ENCODE measurements around the gene SLC15A5.

The SLC15A5 gene

DNA sequence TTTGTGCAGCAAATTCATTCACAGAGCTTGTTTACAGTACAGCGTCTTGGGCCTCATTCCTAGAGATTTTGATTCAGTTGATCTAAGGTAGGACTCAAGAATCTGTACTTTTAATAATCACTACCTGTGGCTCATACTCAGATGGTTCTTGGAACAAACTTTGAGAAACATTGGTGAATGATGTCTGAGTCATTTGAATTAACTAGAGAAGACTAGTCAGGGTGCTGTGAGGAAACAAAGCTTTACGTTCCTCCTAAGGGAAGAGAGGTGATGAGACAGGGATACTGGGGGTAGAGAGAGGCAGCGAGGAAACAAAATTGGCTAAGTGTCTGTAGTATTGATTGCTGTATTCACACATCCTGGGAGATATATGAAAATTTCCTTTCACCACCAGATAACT lies 109.4 kb downstream of the SLC15A5 start:
- DNase-seq: no peak

DNA sequence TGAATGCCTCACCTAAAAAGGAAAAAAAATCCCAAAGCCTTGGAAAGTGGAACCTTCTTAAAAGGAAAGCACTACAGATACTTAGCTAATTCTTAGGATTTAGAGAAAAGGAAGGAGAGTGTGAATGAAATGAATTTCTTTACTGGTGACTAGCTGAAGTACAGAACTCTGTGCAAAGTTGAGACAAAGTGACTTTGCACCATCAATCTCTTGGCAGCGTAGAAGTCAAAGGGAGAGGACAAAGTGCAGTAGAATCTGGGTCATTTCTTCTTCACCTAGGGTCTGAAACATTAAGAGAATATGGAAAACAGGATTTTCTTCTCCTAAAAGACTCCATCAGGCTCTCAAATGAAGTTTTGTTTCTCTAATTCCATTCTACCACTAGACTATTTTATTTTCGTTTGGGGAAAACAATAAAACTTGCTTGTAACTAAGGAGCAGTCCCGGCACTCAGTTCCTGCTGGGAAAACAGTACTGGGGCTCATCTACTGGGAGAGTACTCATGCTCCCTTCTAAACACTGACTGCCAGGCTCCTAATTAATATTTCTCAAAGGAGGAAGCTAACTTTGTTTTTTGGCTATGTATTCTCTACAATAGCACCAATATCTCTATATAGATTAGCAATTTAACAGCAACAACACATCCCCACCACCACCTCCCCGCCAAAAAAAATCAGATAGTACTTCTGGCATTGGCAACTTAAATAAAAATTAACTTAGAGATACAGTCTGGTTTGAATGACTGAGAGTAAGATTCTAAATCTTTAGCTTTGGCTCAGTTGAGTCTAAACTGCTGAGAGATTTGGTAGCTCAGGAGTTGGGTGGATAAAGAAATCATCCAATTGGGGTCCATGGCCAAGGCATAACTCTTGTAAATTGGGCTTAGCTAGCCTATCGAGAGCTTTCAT lies 110.7 kb downstream of the SLC15A5 start:
- DNase-seq: no peak

DNA sequence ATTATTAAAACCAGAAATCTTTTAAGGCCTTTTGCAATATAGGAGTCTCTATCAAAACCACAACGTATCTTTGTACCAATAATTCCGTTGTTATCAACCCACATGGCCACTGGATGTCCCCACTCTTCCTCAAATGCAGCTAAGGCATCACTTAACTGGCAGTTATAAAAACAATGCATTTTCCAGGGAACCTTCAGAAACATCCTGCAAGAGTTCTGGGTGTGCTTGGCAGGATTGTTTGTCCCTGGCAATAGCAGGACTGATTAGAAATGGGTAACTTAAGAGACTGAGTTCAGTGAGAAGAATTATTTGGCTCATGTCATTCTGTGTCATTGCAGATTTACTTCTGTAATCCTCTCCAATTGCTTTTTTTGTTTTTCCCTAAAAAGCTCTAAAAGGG lies 112.0 kb downstream of the SLC15A5 start:
- no peak for DNase-seq

DNA sequence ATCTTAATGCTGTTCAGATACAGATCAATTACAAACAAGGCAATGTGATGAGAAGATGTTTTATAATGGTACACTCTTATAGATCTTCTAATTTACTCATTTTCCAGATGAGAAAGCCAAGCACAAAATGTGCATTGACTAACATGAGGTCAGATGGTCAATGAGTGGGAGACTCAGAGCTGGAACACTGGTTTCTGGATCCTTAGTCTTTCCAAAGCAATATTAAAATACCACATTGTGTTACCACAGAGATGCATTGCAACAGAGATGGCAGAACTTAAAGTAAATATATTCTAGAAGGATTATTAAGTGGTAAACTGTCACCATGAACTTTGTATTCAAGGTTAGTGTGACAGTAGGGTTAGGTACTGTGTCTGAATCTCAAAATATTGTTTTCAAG lies 113.6 kb downstream of the SLC15A5 start:
- DNase-seq: no peak

DNA sequence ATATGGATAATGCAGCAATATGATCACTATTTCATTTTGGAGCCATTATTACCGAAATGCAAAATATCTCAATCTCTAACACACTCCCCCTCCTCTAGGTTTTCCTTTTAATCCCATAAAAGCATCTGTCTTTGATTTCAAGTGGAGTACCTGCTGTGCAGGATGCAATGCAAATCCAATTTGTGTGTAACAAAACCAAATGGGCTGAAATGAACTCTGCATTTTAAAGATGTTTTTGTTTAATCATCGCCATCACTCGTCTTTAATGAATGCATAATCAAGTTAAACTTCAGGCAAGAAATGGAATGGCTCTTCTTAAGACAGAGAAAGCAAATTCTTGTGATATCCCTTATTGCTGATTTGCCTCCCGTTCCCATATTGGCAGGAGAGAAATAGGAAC lies 114.3 kb downstream of the SLC15A5 start:
- DNase-seq: no peak

DNA sequence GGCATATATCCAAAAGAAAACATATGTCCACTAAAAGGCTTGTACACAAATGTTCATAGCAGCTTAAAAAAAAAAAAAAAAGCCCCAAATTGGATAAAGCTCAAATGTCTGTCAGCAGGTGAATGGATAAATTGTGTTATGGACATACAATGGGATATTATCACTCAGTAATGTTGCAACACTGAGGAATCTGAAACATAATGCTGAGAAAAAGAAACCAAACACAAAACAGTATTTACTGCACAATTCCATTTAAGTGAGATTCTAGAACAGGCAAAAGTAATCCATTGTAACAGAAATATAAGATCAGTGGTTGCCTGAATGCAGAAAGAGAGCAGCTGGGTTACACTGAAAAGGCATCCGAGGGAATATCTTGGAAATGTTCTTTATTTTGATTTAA lies 117.9 kb downstream of the SLC15A5 start:
- no peak for DNase-seq

DNA sequence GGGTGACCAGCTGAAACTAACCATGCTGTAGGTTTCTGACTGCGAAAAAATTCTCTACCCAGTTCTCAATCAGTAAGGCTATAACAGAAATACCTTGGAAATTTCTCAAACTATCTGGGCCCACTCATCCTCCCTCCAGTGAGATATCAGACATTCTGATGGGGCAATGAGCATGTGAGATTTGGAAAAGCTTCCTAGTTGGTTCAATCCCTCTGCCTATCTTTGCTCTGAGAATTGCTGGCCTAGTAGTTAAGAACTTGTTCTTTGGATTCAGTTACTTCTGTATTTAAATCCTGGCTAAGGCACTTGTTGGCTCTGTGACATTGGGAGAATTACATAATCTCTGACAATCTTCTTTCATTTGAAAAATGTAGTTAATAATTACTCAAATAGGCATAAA lies 119.4 kb downstream of the SLC15A5 start:
- no peak for DNase-seq

GRCh38 chr12:16155938-16156337 lies 121.5 kb downstream of the SLC15A5 start:
- no peak for DNase-seq

GRCh38 chr12:16154990-16155389 lies 122.5 kb downstream of the SLC15A5 start:
- DNase-seq: no peak

GRCh38 chr12:16152885-16153673 lies 124.4 kb downstream of the SLC15A5 start:
- no peak for DNase-seq

- no peak for DNase-seq
Measured at GRCh38 chr12:16150276-16150675, 127.2 kb downstream of the SLC15A5 start.

- no peak for DNase-seq
Measured at GRCh38 chr12:16148938-16149337, 128.5 kb downstream of the SLC15A5 start.
